Tibial nerve (tissue), 3 donors: Measurements from ENCODE around the gene HIKESHI.

Experiments
- CTCF ChIP-seq, 5 experiments: fragments of 200-600 bp in 3 of 5; fragments of 450-650 bp in 2 of 5; sonication (generic) in 3 of 5; IDR thresholded peaks; one replicate each; pipeline ENCODE4 v1.5.1; 2016 to 2019; ENCODE audit warnings: antibody characterized with exemption in 5 of 5, mild to moderate bottlenecking in 3 of 5, moderate library complexity in 2 of 5
- POLR2A ChIP-seq, 2 donors: fragments of 450-650 bp; IDR thresholded peaks; one replicate each; pipeline ENCODE4 v1.6.1; 2017; ENCODE audit warnings: antibody characterized with exemption in 2 of 2, mild to moderate bottlenecking in 2 of 2, moderate library complexity in 2 of 2

GRCh38 chr11:86313793-86314192 is 11.8 kb downstream of the HIKESHI start:
- no peak for TF ChIP-seq POLR2A (IDR thresholded peaks at IDR 0.05)
- TF ChIP-seq CTCF (IDR thresholded peaks at IDR 0.05) = no peak
